Retinal pigment epithelial cell (primary cell): ENCODE results near the gene NCK2.

Experiments used
- DNase-seq: peaks from one replicate; pipeline ENCODE4 v3.0.0-alpha.2; 2010; ENCODE audit warnings: low read depth
- H3K4me3 ChIP-seq: 2 replicates; pipeline ENCODE4 v1.5.1; 2011; ENCODE audit warnings: mild to moderate bottlenecking, low read length, control low read depth, moderate library complexity
- CTCF ChIP-seq: conservative IDR thresholded peaks from 2 replicates; pipeline ENCODE4 v1.5.1; 2011; ENCODE audit warnings: low read depth, low read length, control low read depth, inconsistent platforms

The NCK2 gene

GRCh38 chr2:105734762-105735538 is 9.8 kb upstream of the NCK2 start:
- no peak overlapping the region for H3K4me3 ChIP-seq
- TF ChIP-seq CTCF: no peak
- DNase-seq: no peak

- no peak overlapping the region for H3K4me3 ChIP-seq
- TF ChIP-seq CTCF: no peak
- DNase-seq: no peak
These were observed 8.6 kb upstream of the NCK2 start for GRCh38 chr2:105736145-105736544.

- no peak overlapping the region for H3K4me3 ChIP-seq
- DNase-seq: no peak
- TF ChIP-seq CTCF: no peak
These were observed 6.6 kb upstream of the NCK2 start for GRCh38 chr2:105737980-105738657.

GRCh38 chr2:105738658-105739241 is 6.0 kb upstream of the NCK2 start:
- no peak for DNase-seq
- TF ChIP-seq CTCF: no peak
- no peak overlapping the region for H3K4me3 ChIP-seq

- no peak for TF ChIP-seq CTCF
- no peak overlapping the region for H3K4me3 ChIP-seq
- no peak for DNase-seq
These were observed 5.3 kb upstream of the NCK2 start for GRCh38 chr2:105739426-105739825.

GRCh38 chr2:105739944-105740530 is 4.7 kb upstream of the NCK2 start:
- H3K4me3 ChIP-seq: no peak overlapping the region
- no peak for TF ChIP-seq CTCF
- DNase-seq: no peak
